ENCODE measurements around the gene UBR1.
"Not testable (repeated sequence)": the region's sequence is repeated elsewhere in the genome, so short reads cannot be mapped to it uniquely, and the experiment has no call there.

Gene UBR1

DNA sequence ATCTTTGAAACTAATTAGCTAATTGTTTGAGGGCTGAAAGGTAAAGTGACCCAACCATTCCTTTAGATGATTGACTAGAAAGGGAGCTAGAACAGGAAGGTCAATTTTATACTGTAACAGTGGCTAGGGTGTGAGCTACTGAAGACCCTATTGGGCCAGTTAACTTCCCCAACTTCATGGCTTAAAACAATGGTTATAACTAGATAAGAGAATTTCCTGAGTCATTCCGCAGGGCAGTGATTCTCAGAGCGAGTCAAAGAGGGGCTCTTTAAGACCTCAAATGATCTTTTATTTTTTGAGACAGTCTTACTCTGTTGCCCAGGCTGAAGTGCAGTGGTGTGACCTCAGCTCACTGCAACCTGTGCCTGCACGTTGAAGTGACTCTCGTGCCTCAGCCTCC lies 151.5 kb downstream of the UBR1 start:
- no peak for DNase-seq

DNA sequence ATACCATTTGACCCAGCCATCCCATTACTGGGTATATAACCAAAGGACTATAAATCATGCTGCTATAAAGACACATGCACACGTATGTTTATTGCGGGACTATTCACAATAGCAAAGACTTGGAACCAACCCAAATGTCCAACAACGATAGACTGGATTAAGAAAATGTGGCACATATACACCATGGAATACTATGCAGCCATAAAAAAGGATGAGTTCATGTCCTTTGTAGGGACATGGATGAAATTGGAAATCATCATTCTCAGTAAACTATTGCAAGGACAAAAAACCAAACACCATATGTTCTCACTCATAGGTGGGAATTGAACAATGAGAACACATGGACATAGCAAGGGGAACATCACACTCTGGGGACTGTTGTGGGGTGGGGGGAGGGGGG lies 156.9 kb downstream of the UBR1 start:
- DNase-seq, result not testable (repeated sequence)

DNA sequence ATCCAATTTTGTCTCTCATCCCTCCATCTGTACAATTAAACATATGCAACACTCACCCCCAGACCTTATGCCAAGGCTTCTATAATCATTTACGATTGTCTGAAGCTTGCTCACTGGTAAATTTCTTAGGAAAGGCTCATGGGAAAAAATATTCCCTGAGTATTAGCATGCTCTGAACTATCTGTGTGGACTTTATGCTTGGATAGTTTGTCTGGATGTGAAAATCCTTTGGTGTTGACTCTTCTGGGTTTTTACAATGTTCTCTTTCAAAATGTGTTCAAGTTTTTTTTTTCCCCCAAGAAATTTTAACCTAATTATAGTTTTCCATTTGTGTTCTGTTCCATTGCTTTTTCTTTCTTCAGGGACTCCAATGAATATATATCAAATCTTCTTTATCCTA lies 165.3 kb downstream of the UBR1 start:
- no peak for DNase-seq

DNA sequence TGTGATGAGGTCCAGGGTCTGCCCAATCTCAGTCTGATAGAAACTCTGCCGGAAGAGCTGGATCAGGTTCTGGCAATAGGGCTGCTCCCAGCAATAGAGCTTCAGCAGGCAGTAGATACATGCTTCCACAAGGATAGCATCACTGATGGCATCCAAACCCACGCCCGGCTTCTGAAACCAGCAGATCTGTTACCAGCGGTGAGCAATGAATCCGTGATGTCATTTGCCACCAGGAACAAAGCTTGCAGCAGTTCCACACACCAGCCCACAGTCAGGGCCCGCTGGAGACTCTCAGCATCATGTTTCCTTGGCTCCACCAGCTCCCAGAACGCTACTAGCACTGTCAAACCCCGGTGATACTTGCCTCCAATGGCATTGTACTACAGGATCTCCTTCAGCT lies 166.0 kb downstream of the UBR1 start:
- no peak for DNase-seq

DNA sequence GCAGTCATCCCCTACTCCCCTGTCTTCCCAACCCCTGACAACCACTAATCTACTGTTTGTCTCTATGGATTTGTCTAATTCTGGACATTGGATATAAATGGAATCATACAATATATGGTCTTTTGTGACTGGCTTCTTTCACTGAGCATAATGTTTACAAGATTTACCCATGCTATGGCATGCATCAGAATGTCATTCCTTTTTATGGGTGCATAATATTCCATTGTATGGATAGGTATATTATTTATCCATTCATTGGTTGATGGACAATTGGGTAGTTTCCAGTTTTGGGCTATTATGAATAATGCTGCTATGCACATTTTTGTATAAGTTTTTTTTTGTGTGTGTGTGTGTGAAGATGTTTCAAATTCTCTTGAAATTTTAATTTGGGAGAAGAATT lies 168.7 kb downstream of the UBR1 start:
- DNase-seq, result no peak

DNA sequence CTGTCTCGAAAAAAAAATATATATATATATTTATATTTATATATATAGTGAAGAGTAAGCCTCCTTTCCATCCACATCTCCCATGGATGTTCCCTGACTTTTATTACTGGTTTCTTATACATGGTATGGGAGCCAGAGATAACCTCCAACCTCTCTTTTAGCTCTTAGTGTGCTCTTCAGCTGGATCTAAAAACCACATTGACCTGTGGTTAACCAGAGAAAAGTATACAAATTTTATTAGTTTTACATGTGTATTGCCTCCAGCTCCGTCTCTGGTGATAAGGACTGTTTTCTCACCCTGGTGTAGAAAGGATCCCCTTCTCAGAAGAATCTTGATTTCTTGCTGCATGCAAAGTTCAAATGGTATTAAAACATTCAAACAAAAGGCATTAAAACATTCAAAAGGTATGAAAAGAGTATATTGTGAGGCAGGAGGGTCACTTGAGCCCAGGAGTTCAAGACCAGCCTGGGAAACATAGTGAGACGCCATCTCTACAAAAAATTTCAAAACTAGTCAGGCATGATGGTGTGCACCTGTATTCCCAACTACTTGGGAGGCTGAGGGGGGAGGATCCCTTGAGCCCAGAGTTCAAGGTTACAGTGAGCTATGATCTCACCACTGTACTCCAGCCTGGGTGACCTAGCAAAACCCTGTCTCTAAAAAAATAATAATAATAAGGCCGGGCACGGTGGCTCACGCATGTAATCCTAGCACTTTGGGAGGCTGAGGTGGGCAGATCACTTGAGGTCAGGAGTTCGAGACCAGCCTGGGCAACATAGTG lies 171.8 kb downstream of the UBR1 start:
- DNase-seq, result no peak

DNA sequence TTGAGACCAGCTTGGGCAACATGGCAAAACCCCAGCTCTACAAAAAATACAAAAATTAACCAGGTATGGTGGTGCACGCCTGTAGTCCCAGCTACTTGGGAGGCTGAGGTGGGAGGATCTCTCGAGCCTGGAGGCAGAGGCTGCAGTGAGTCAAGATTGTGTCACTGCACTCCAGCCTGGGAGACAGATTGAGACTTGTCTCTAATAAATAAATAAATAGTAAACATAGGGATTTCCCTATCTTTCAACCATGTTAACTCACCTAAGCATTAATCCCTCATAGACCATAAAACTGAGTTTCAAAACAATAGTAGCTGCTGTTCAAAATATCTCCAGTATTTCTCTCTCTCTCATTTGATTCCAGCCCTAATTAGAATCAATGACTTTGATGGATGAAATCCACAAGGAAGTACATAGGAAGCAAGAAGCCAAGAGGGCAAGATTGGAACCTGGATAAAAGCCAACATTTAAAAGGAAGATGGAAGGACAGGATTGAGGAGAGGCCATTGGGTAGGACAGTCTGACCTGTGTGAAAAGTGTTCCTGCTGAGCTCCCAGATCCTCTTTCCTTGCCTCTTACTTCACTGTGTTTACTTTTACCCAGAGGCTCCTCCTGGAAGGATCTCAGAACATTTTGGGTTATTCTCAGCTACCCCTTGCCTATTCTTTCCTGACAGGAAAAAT lies 172.9 kb downstream of the UBR1 start:
- DNase-seq, result no peak

DNA sequence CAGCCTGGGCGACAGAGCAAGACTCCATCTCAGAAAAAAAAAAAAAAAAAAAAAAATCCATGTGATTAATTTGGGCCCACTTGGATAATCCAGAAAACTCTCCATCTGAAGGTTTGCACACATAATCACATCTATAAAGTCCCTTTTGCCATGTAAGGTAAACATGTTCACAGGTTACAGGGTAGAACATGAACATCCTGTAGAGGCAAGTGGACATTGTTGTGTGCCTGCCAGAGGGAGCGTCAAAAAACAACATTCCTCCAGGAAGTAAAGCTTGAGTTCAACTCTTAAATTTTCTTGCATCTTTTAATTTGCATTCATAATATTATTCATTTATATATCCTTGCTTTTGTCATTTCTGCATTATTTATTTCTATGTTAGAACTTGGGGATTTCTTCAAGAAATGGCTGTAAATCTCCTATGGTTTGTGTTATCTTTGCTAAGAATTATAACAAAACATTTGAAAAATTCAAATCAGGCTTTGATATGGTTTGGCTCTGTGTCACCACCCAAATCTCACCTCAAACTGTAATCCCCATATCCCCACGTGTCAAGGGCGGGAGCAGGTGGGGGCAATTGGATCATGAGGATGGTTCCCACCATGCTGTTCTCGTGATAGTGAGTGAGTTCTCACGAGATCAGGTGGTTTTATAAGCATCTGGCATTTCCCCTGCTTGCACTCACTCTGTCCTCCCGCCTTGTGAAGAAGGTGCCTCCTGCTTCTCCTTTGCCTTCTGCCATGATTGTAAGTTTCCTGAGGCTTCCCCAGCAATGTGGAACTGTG lies 173.9 kb downstream of the UBR1 start:
- DNase-seq, result no peak

DNA sequence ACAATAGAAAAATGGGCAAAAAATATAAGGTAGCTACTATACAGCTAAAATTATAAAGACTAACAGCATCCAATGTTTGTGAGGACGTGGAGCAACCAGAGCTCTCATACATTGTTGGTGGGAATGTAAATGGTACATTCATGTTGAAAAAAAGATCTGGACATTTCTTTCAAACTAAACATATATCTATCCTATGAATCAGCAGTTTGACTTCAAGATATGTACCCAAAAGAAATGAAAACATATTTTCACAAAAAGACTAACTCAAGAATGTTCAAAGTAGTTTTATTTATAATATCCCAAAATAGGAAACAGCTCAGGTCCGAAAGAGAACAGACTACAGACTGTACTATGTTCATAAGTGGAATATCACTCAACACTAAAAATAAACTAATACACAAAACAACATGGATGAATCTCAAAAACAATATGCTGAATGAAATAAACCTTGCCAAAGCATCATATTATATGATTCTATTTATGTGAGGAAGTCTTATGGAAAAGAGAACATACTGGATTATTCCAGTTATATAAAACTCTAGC lies 176.5 kb downstream of the UBR1 start:
- DNase-seq, result no peak

DNA sequence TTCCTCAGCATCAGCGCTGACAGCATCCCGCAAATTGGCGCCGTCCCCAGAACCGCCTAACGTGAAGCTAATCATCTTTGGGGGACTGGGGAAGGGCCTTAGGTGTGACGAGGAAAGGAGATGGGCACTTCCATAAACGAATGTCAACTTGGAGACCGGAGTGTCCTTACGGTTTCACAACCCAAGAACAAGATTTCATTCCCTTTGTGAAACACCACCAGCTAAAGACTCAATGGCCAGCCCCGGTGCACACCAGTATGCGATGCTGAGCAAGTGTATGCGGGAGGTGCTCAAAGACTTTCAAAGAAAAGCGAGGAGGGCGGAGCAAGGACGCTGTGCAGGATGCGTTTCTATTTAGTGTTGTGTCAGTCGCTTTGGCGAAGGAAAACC lies 184.5 kb downstream of the UBR1 start:
- DNase-seq, result no peak

DNA sequence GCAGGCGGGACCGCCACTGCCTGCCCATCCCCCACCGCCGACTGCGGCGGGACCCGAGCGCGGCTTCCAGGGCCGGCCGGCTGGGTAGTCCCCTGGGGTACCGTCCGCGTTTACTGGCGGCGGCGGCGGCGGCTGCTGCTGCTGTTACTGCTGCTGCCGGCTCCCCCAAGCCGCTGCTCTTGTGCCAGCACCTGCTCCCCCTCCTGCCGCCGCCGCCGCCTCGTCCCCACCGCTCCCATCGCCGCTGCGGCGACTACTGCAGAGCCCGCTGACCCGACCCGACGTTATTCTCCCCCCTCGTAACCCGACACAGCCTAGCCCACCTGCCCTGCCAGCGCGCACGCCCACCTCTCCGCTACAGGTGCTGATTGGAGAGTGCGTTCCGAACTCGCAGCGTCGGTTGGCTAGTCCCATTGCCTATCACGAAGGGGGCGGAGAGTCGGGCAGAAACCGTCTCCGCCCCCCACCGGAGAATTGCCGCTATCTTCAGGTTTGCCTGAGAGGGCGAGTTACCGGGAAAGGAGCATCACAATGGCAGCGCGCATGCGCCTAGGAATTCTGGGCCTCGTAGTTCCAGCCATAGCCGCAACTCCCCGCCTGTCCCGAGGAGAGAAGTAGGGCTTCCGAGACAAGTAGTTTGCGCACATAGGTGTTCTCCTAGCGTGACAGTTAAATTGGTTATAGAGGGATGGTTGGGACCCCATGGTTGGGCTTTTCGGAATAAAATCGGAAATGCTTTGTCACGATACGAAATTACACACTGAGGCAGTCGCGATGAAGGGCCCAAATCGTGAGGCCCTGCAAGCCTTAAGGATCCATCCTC lies 185.1 kb downstream of the UBR1 start, which contains the start of gene TTBK2:
TTBK2 (minus strand) TSS at position 260 of the 823 bp plus-strand sequence. CDS start 42,161 bp downstream, outside the sequence.
- DNase-seq, result peak; percentile 99

DNA sequence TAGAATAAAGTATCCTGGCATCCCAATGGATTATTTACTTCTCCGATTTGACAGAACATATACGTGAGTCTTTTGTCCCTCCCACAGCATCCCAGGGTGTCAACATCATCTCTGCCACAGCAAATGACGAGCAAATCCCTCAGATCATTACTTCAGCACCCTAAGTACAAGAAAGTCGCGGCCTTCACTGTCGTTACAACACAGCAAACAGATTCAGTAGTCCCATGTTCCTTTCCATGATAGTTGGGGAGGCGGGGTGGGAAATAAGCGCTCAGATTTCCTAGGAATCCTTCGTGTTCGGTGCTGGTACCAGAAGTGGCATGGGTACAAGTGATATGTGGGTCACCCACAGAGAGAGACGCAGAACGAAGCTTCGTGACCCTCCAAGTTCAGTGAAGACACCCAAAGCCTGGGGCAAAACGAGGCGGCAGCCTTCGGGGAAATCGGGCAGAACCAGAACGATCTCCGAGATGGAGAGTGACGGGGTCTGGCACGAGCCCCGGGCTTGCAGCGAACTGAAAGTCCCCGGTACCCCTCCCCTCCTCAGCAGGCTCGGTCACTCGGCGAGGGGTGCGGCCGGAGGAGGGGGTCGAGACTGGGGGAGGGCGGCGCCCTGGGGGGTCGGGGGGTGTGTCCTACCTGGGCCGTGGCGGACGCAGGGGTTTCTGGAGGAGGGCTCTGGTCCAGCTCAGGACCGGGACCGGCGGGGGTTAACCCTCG lies 185.9 kb downstream of the UBR1 start:
- DNase-seq, result no peak

DNA sequence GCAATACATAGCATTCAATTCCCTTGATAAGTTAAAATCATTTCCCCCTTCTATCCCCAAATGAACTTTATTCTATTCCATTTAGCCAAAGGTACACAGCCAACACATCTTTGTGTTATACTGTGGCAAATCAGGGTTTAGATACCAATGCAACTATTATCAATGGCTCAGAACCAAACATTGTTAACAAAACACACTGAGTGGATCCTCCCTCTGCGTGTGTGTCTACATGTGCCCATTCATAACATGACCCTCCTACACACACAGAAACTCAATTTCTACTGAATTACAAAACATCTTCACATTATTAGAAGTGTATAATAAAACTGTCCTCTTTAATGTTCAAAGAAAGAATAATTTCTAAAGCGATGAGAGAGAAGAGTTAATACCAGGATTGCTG lies 186.5 kb downstream of the UBR1 start:
- no peak for DNase-seq

DNA sequence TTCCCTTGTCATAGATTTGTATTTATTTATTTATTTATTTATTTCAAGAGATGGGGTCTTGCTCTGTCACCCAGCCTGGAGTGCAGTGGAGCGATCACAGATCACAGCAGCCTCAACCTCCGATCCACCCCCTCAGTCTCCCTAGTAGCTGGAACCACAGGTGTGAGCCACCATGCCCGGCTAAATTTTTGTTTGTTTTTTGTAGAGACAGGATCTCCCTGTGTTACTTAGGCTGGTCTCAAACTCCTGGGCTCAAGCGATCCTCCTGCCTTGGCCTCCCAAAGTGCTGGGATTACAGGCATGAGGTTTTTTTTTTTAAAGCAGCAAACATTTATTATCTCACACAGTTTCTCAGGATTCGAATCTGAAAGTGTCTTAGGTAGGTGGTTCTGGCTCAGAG lies 187.8 kb downstream of the UBR1 start:
- DNase-seq, result no peak

DNA sequence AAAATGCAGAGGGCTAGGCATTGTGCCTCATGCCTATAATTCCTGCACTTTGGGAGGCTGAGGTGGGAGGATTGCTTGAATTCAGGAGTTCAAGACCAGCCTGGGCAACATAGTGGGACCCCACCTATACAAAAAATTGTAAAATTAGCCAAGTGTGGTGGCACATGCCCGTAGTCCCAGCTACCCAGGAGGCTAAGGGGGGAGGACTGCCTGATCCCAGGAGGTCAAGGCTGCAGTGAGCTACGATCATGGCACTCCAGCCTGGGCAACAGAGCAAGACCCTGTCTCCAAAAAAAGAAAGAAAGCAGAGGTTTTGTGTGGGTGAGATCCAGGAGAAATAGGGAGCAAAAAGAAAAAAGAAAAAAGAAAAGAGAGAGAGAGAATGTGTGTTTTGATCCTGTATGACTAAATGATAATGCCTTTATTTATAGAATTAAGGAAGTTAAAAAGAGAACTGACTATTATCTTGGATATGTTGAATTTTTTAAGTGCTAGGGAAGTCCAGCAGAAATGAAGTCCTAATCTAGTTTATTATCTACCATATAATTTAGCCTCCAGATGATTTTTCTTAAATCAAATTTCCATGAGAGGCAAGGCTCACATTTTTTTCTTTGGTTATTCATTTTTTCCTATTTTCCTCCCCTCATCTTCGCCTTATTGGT lies 190.1 kb downstream of the UBR1 start:
- no peak for DNase-seq

DNA sequence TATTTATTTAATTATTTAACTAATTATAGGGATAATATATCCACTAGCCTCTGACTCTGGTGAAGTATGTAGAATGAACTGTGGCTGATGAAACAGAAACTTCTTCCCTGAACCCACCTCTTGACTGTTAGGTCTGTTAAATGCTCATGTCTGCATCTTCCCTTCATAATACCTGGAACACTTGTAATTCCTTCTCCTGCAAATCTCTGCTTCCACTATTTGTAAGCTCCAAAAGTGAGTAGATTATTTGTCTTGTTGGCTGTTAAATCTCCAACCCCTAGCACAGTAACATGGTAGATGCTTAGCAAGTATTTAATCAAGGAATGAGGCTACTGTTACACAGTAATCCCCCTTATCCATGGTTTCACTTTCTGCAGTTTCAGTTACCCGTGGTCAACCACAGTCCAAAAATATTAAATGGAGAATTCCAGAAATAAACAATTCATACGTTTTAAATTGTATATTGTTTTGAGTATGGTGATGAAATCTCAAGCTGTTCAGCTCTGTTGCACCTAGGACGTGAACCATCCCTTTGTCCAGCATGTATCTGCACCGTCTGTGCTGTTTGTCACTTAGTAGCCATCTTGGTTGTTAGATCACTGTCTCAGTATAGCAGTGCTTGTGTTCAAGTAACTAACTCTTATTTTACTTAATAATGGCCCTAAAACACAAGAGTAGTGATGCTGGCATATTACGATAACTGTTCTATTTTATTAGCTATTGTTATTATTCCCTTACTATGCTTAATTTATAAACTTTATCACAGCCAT lies 190.9 kb downstream of the UBR1 start:
- DNase-seq, result no peak

DNA sequence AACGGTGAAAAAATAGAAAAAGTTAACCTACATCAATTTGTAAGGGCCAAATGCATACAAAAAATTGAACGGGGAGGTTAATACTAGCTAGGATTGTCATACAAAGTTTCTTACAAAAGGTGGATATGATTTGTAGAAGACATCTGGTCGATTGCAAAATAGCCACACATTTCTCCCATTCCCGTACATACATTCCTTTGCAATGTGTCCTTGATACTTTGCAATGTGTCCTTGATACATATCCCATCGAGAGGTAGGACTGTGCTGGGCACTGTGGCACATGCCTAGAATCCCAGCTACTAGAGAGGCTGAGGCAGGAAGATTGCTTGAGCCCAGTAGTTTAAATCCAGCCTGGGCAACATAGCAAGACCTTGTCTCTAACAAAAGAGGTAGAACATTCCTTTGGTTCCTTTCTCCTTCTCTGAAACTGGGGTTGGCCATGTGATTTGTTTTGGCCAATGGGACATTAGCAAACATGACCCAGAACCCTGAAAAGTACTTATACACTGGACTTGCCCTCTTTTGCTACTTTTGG lies 194.7 kb downstream of the UBR1 start:
- DNase-seq, result peak; percentile 73

DNA sequence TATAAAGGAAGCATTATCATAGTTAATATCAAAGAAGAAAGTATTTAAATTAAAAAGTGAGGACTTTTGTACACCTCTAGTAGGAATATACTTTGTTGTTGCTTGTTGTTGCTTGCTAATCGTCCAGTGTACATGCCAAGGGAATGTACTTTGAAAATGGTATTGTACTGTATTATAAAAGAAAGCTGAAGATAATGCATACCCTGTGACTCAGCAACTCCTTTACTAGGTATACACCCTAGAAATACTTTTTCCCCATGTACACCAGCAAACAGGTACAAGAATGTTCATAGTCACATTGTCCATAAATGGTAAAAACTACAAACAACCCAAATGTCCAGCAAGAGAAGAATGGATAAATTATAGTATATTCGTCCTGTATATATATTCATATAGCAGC lies 197.3 kb downstream of the UBR1 start:
- DNase-seq, result no peak

DNA sequence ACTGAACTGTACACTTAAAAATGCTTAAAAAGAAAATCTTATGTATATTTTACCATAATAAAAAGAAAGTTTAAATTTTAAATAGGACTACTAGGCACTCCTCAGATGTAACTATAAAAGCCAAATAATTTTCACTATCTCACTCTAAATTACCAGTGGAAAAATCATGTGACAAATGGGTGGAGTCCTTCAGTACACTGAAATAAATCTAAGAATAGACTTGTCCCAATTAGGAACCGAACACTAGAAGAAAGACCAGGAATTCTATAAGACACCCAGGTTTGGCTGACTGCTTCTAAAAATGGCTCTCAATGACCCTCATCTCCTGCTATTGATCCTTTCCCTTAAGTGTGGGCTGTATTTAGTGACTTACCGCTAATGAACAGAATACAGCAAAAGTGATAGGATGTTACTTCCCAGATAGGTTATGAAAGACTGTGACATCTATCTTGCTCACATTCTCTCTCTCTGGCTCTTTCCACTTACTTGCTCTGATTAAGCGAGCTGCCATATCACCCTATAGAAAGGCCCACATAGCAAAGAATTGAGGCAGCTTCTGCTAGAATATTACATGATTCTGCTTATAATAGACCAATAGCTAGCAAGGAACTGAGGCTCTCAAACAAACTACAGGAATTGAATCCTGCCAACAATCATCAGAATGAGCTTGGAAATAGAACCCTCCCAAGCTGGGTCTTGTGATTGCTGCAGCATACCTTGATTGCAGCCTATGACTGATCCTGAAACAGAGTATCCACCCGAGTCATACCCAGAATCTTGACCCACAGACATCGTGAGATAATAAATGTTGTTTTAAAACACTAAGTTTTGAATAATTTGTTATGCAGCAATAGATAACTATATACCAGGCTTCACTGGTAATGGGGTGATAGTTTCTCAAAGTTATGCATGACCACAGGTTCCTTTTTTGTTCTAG lies 202.2 kb downstream of the UBR1 start:
- no peak for DNase-seq
